Stimulated activated naive CD4-positive, alpha-beta T cell treated with Interleukin-2 at 50 U/mL for 16 hours (primary cell): ENCODE data around the gene AMMECR1L.
"Not testable (repeated sequence)": the region's sequence is repeated elsewhere in the genome, so short reads cannot be mapped to it uniquely, and the experiment has no call there.

Source experiments
- DNase-seq: peaks from one replicate; lab custom pipeline; 2025; lab: John Stamatoyannopoulos, UW

The AMMECR1L gene

DNA sequence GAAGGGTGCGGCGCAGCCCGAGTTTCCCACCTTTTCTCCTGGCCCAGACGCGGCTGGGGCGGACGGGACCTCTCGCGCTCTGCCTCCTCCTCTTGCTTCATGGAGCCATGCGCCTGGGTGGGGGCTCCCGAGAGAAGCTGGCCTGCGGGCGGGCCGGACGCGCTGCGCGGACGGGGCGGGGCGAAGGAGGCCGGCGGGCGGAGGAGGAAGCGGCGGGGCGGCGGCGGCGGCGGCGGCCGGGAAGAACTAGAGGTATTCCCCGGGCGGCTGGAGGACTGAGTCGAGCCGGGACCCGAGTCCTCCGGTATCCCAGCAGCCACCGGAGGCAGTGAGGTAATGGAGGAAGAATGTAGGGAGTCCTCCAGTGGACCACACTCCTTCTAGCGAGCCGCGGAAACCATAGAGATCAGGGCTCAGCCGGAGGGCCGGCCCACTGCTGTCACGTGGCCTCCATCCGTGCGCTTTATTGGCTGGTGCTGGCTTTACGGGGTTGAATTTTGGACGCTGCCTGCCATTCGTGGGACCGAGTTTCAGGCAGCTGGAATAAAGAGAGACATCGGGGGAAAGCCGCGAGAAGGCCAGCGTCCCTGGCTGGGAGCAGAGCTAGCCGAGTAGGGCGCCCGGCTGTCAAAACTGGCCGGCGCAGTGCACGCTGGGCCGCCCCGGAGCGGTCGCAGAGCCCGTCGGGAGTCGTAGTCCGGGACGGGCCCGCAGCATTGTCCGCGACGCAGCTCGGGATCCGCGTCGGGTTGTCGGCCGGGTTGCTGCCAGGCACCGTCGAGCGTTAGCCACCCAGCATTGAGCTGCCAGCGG is at the start of gene AMMECR1L:
AMMECR1L (minus strand) TSS at position 177 of the 813 bp plus-strand sequence. CDS start 11,722 bp downstream, outside the sequence.
- DNase-seq, result peak; percentile 48

DNA sequence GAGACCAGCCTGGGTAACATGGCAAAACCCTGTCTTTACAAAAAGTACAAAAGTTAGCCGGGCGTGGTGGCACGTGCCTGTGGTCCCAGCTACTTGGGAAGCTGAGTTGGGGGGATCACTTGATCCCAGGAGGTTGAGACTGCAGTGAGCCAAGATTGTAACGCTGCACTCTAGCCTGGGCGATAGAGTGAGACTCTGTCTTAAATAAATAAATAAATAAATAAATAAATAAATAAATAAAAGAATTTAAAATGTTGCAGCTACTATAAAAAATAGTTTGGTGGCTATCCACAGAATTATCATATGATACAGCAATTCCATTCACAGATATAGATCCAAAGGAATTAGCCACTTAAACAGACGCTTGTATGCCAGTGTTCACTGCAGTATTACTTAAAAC is 49.6 kb upstream of the AMMECR1L start:
- no peak for DNase-seq

DNA sequence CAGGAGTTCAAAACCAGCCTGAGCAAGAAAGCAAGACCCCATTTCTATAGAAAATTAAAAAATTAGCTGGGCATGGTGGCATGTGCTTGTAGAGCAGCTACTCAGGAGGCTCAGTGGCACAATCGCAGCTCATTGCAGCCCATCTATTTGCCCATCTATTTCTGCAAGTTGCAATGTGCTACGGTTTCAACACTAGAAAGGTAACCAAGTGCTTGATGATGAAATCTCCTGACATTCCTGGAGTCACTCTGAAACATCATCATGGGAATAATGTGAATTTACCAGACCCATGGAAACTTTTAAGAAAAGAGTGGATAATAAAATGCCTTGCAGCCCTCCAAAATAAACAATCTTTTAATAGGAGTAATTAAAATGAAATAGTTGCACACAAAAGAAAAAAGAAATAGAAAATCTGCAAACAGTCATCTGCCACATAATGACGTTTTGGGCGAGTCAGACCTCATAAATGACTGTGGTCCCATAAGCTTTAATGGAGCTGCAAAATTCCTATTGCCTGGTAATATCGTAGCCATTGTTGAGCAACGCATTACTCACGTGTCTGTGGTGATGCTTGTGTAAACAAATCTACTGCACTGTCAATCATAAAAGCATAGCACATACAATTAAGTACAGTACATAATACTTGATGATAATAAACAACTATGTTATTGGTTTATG is 46.6 kb upstream of the AMMECR1L start:
- no peak for DNase-seq

DNA sequence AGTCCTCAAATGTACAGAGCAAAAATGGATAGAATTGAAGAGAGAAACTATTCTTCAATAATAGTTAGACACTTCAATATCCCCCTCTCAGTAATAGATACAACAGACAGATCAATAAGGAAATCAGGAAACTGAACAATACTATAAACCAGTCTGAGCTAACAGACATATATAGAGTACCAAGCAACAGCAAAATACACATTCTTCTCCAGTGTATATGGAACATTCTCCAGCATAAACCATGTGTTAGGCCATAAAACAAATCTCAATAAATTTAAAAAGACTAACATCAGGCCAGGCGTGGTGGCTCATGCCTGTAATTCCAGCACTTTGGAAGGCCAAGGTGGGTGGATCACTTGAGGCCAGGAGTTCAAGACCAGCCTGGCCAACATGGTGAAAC is 43.7 kb upstream of the AMMECR1L start:
- no peak for DNase-seq

DNA sequence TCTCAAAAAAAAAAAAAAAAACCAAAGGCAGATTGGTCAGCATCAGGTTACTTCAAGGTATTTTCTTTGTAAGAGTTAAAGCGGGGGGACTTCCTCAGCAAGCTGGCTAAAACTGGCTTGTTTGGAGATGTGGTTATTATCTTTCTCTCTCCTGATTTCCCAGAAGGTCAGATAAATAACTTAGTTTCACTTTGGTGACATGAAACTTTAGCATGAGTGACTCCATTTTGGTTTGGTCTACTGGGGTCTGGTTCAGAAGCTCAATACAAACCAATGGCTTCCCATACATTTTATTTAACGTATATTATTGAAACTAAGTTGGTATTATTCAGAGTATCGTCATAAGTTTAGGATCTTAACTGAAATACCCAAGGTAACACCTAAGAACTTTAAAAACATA is 41.6 kb upstream of the AMMECR1L start:
- DNase-seq, result no peak

DNA sequence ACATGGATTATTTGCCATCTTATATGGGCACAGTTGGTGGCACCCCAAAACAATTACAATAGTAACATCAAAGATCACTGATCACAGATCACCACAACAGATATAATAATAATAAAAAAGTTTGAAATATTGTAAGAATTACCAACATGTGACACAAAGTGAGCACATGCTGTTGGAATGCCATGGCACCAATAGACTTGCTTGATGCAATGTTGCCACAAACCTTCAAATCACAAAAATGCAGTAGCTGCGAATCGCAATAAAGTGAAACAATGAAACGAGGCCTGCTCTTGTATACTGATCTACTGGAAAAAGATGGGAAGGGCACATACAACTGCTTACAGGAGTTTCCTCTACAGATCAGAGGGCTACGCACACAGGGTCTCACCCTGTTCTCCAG is 32.2 kb upstream of the AMMECR1L start:
- no peak for DNase-seq

DNA sequence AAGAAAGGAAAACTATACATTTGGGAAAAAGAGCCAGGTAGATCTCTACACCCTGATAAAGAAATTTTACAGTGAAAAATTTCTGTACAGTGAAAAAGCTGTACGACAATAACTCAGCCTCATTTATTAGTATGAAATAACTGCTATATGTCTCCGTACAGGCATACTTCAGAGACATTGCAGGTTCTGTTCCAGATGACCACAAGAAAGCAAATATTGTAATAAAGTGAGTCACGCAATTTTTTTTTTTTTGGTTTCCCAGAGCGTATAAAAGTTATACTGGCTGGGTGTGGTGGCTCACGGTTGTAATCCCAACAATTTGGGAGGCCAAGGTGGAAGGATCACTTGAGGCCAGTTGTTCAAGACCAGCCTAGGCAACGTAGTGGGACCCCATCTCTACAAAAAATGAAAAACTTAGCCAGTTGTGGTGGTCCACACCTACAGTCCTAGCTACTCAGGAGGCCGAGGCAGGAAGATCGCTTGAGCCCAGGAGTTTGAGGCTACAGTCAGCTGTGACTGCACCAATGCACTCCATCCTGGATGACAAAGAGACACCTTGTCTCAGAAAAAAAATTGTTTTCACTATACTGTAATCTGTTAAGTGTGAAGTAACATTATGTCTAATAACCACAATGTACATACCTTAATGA is 28.2 kb upstream of the AMMECR1L start:
- no peak for DNase-seq

DNA sequence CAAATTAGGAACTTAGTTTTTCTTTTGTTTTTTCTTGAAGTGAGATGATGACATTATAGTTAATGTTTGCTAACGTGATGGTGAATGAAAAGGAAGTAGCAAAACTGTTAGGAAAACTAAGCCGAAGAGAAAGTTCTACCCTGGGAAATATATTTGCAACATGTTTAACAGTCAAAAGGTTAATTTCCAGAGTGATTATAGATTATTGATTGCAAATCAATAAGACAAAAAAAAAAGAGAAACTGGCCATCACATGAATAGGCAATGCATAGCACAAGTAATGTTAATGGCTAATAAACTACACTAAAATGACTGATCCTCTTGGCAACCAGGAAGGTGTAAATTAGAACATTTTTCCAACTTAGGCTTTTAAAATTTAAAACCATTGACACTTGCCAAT is 26.0 kb upstream of the AMMECR1L start:
- DNase-seq, result no peak

DNA sequence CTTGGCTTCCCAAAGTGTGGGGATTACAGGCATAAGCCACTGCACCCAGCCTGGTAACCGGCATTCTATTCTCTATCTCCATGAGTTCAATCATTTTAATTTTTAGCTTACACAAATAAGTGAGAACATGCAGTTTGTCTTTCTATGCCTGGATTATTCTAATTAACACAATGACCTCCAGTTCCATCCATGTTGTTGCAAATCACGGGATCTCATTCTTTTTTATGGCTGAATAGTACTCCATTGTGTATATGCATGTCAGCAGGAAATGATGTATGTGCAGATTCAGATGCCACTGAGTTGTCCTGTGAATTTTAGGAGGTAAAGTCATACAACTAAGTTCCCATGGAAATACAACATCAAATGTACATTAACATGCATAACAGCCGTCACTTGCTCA is 24.7 kb upstream of the AMMECR1L start:
- no peak for DNase-seq

DNA sequence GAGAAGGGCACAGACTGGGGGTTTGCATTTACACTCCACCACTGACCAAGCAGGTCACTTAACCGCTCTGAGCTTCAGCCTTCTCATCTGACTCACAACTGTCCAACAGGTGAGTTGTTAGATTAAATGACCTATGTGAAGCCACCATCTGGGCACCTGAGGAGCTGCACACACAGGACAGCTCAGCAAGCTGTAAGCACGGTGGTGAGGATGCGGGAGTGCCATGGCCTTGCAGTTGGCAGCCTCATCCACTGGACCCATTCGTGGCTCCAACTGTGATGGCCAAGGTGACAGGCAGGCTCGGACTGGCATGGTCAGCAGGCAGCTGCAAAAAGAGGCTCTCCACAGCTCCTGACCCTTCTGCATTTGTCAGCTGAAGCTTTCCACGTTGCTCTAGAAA is 23.3 kb upstream of the AMMECR1L start:
- DNase-seq, result no peak

DNA sequence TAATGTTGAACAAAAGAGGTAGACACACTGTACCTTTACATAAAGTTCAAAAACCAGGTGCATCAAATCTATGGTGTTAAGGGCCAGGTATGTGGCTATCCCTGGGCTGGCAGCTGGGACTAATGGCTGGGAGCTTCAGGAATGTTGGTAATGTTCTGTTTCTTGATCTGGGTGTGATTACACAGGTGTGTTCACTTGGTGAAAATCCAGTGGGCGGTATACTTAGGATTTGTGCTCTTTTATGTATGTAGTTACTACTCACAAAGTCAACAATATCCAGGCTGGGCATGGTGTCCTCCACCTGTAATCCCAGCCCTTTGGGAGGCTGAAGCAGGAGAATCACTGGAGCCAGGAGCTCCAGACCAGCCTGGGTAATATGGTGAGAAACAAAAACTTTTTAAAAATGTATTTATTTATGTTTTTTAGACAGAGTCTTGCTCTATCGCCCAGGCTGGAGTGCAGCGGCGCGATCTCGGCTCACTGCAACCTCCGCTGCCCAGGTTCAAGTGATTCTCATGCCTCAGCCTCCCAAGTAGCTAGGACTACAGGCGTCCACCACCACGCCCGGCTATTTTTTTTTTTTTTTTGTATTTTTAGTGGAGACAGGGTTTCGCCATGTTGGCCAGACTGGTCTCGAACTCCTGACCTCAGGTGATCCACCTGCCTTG is 22.1 kb upstream of the AMMECR1L start:
- not testable (repeated sequence) for DNase-seq

DNA sequence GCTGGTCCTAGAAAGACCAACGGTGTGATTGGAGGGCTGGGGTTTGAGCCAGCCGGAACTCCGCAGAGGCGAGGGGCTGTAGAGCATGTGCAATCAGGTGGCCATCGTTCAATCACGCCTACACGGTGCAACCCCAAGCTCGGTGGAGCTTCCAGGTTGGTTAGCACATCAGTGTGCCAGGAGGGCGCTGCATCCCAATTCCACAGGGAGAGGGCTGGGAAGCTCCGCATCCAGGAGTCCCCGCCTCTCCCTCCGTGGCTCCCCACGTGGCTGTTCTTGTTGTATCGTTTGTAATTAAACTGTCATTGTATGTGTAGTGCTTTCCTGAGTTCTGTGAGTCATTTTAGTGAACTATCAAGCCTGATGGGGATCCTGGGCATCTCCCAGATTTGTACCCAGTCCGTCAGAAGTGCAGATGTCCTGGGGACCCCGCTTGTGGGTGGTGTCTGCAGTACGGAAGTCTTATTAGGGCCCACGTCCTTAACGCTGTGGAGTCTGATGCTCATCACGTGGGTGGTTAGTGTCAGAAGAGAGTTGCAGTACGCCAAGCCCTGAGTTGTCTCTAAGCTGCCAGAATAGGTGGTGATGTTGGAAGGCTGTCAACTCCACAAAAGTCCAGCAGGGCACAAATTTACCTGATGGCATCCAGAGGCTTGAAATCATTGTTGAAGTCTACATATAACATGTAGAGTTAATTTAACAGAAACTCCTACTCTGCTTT is 20.6 kb upstream of the AMMECR1L start:
- no peak for DNase-seq

DNA sequence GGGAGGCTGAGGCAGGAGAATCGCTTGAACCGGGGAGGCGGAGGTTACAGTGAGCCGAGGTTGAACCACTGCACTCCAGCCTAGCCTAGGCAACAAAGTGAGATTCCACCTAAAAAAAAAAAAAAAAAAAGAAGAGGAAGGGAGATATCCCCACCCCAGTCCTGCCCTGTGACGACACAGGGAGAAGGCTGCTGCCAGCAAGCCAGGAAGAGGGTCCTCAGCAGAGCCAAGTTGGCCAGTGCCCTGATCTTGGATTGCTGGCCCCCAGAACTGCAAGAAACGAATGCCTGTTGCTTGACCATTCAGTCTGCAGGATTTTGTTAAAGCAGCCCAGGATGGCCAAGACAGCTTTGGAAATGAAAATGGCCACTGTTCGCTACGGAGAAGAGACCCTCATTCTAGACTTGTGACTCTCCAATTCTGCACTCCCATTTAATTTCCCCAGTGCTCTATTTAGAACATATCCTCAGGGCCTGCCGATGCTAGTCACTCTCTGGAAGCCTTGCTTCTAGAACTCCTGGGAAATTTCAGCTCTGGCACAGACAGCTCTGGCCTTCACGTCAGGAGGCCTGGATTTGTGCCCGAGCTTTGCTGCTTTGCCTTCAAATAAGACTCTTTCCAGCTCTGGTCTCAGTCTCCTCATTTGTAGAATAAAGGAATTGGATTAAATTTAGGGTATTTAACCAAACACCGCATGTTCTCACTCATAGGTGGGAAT is 15.7 kb upstream of the AMMECR1L start:
- DNase-seq, result no peak

DNA sequence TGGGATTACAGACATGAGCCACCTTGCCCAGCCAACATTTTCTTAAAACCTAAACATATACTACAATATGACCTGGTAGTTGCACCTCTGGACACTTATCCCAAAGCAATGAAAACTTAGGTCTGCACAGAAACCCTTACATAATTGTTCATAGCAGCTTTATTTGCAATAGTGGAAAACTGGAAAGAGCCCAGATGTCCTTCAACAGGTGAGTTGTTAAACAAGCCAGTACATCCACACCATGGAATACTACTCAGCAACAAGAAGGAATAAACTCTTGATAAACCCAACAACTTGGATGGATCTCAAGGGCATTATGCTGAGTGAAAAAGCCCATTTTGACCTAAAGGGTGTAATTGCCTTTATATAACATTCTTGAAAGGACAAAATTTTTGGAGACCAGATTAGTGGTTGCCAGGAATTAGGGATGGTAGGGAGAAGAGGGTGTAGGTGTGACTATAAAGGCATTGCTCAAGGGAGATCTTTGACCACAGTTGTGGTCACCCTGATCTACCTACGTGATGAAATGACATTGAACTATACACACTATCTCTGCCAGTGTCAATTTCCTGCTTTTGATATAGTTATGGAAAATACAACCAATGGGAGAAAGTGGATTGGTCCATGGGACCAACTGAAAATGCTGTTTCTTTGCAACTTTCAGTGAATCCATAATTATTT is 11.9 kb upstream of the AMMECR1L start:
- no peak for DNase-seq

DNA sequence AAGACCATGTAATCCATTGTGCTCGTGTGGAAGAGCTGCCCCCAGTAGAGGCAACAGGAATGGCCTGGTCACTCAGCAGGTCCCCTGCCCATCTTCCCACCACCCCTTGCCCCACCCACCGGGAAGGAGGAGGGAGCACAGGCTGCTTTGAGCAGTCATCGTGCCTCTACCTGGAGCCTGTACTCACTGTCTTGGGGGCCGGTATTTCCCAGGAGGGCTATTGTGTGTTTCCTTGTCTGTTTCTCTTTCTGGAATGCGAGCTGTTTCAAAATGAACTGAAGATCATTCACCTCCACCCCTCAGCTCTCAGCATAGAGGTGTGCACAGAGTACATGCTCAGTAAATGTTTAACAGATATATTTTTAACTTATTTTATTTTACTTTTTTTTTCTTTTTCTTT is 7.7 kb upstream of the AMMECR1L start:
- DNase-seq, result no peak

DNA sequence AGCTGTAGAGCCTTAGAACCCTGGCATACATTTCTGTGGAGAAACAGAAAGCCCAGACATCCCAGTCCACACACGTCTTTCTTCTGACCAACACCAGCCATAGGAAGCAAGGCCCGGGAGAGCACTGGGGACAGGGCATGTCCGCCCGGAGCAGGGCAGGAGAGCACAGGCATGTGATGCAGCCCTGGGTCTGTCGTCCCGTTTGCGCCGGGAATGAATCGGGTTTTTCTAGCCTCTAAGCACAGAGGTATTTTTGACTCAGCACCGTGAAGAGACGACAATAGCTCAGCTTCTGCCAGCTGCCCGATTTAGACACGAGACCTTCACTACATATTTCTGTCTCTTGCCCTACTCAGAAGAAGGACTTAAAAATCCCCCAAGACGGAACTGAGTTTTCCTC is 7.3 kb upstream of the AMMECR1L start:
- DNase-seq, result no peak

DNA sequence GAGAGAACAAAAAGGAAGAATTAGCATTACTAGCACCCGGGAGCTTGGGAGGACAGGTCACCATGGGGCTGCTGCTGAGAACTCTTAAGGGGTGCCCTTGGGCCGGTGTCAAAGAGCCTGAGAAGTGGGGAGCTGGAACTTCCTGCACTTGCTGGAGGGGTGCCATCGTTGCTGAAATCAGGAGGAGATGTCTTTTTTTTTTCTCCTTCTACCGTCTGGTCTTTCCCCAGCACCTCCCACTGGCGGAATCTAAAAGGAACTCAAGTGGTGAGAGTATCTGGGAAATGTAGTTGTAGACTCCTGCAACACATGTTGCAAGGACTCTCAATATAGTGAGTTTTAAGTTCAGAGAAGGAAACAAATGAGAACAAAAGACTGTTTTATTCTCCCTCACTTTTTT is 6.1 kb upstream of the AMMECR1L start:
- no peak for DNase-seq

DNA sequence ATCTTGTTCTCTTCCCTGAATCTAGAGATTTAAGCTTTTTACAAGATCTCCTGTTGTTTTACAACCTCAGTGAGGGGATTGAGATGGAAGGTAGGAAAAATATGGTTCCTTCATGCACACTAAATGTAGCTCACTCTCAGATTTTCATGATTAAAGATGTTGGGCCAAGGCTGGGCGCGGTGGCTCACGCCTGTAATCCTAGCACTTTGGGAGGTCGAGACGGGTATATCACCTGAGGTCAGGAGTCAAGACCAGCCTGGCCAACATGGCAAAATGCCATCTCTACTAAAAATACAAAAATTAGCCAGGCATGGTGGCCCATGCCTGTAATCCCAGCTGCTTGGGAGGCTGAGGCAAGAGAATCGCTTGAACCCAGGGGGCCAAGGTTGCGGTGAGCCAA is 5.0 kb upstream of the AMMECR1L start:
- DNase-seq, result not testable (repeated sequence)

DNA sequence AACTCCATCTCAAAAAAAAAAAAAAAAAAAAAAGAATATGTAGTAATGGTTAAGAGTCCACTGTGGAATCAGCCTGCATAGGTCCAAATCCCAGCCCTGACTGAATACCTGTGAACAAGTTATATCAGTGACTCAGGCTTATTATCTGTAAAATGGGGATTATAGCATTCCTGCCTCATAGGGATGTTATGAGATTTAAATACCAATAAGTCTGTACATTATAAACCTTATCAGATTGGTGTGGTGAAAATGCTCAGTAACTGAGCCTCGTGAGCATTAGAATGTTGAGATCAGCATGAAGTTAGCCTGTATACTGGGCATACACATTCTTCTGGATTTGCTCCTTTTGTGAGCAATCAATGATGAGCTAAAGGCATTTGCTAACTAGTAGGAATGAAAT is 3.0 kb upstream of the AMMECR1L start:
- no peak for DNase-seq

DNA sequence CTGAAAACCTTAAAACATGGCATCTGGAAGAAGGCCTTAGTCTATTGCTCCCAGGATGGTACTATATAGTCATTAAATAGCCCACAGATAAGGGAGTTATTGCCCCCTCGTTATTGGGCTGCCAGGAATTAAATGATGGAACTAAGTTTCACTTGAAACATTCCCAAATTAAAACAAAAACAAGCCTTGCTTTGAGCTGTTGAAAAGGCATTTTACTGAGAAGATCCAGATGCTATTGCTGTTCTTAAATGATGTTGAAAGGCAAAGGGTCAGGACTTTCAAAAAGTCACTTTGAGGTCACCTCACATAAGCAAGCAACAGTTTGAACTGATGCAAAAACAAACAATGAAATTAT is 2.0 kb upstream of the AMMECR1L start:
- no peak for DNase-seq
